OCI-LY7 (cell line): ENCODE results near the gene NFIA. TPM values are rescaled to one million over a fixed set of nuclear protein-coding genes. Genes with fewer than 3 reads are reported as not detected.

Experiments used
- BruUV-seq: library from RNA; stranded (reverse); fragments of 400-500 nt; replicated peaks from 2 replicates; lab custom pipeline; 2021; lab: Mats Ljungman, UMichigan
- CTCF ChIA-PET: fragments of 300-600 bp; sonication (Branson Sonifier 250); formaldehyde crosslinking; loops from one replicate; lab custom pipeline; 2022; ENCODE audit warnings: antibody characterized with exemption; ENCODE audit not compliant: unreplicated experiment; lab: Charles Lee
- POLR2A ChIA-PET: fragments of 300-600 bp; sonication (Branson Sonifier 250); formaldehyde crosslinking; loops from one replicate; lab custom pipeline; 2022; ENCODE audit warnings: antibody characterized with exemption; lab: Charles Lee
- DNase-seq: peaks from one replicate; pipeline ENCODE4 v3.0.0-alpha.2; 2015; ENCODE audit warnings: low spot score
- H2AFZ ChIP-seq: fragments of 200-600 bp; sonication (generic), shearing (Covaris generic); 2 replicates; pipeline ENCODE4 v1.6.1; 2014; ENCODE audit warnings: mild to moderate bottlenecking, antibody characterized with exemption, low read length, moderate library complexity
- H3K27ac ChIP-seq: fragments of 200-600 bp; sonication (generic); 2 replicates; pipeline ENCODE4 v1.5.1; 2014; ENCODE audit warnings: mixed run types, low read depth, mild to moderate bottlenecking, moderate library complexity, low read length, inconsistent platforms; ENCODE audit not compliant: poor library complexity, severe bottlenecking
- H3K36me3 ChIP-seq: fragments of 200-600 bp; sonication (generic); 2 replicates; pipeline ENCODE4 v1.6.1; 2014; ENCODE audit warnings: mild to moderate bottlenecking, antibody characterized with exemption, low read length, moderate library complexity, mixed read lengths; ENCODE audit not compliant: insufficient read depth
- H3K4me1 ChIP-seq: fragments of 200-600 bp; sonication (generic); 2 replicates; pipeline ENCODE4 v1.5.1; 2014; ENCODE audit warnings: mild to moderate bottlenecking, low read length; ENCODE audit not compliant: insufficient read depth, poor library complexity, severe bottlenecking
- H3K4me2 ChIP-seq: fragments of 200-600 bp; sonication (generic); 2 replicates; pipeline ENCODE4 v1.6.1; 2014; ENCODE audit warnings: mild to moderate bottlenecking, low read length
- H3K4me3 ChIP-seq: fragments of 200-600 bp; sonication (generic); 2 replicates; pipeline ENCODE4 v1.5.1; 2014; ENCODE audit warnings: mild to moderate bottlenecking, low read depth, low read length; ENCODE audit not compliant: poor library complexity, severe bottlenecking
- H3K79me2 ChIP-seq: fragments of 200-600 bp; sonication (generic); 2 replicates; pipeline ENCODE4 v1.6.1; 2016; ENCODE audit warnings: low read depth, mild to moderate bottlenecking, low read length, moderate library complexity, mixed read lengths; ENCODE audit not compliant: insufficient read depth
- H3K9me2 ChIP-seq: fragments of 200-600 bp; sonication (generic); 2 replicates; pipeline ENCODE4 v1.6.1; 2016; ENCODE audit warnings: mild to moderate bottlenecking, low read length, mixed read lengths; ENCODE audit not compliant: insufficient read depth
- H3K9me3 ChIP-seq: fragments of 200-600 bp; sonication (generic); 2 replicates; pipeline ENCODE4 v1.6.1; 2014; ENCODE audit warnings: mild to moderate bottlenecking, mixed run types, low read length, mixed read lengths
- H4K20me1 ChIP-seq: fragments of 200-600 bp; sonication (generic); 2 replicates; pipeline ENCODE4 v1.6.1; 2014; ENCODE audit warnings: mild to moderate bottlenecking, antibody characterized with exemption, low read length, moderate library complexity, mixed read lengths; ENCODE audit not compliant: insufficient read depth
- EZH2phosphoT487 ChIP-seq: fragments of 200-600 bp; sonication (generic); IDR thresholded peaks from 2 replicates; pipeline ENCODE4 v1.6.1; 2018; ENCODE audit warnings: low read depth, borderline replicate concordance, mild to moderate bottlenecking, mixed run types, antibody characterized with exemption, low read length, moderate library complexity, mixed read lengths
- intact Hi-C: fragments of 100-400 bp; cut with micrococcal nuclease; formaldehyde crosslinking; loops from one replicate; pipeline ENCODE4 v1.10.0; 2022; ENCODE audit not compliant: unreplicated experiment
- total RNA-seq, 2 experiments: library from RNA; depleted of rRNA in 1 of 2; stranded (reverse); fragments of >200 nt in 1 of 2; shearing (Covaris generic) in 1 of 2; gene quantifications; 2 replicates each; pipeline ENCODE4 v1.2.3, GENCODE V29; 2014 to 2022
- TF ChIP-seq, protein P1 (sequence below): fragments of 200-600 bp; sonication (generic); conservative IDR thresholded peaks from 2 replicates; pipeline ENCODE4 v1.5.1; 2014; ENCODE audit warnings: mild to moderate bottlenecking, antibody characterized with exemption, low read length, moderate library complexity, mixed read lengths

NFIA gene
- total RNA-seq, 2 experiments from 2014 or later, result 2.8 to 18.8 TPM

DNA sequence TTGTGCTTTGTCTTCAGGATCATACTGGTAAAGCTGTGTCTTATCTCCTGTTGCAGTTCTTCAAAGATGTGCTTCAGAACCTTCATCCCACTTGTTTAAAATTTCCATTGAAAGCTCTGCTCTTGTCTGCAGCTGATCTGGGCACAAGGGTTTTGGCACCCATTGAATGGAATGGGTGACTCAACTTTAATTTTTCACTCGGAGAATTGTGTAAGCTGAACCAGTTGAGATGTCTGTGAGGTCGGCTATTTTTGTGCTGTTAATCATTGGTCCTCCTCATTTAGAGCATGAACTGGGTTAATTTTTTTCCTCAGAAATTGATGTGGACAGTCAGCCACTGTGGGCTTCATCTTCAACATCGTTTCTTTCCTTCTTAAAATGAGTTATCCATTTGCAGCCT is 390.5 kb downstream of the NFIA start:
- H3K9me3 ChIP-seq, result no peaks in the 10 kb centered on the region
- intact Hi-C loops, result no loop called here
- CTCF ChIA-PET, result no interaction called here
- TF ChIP-seq, protein P1, sequence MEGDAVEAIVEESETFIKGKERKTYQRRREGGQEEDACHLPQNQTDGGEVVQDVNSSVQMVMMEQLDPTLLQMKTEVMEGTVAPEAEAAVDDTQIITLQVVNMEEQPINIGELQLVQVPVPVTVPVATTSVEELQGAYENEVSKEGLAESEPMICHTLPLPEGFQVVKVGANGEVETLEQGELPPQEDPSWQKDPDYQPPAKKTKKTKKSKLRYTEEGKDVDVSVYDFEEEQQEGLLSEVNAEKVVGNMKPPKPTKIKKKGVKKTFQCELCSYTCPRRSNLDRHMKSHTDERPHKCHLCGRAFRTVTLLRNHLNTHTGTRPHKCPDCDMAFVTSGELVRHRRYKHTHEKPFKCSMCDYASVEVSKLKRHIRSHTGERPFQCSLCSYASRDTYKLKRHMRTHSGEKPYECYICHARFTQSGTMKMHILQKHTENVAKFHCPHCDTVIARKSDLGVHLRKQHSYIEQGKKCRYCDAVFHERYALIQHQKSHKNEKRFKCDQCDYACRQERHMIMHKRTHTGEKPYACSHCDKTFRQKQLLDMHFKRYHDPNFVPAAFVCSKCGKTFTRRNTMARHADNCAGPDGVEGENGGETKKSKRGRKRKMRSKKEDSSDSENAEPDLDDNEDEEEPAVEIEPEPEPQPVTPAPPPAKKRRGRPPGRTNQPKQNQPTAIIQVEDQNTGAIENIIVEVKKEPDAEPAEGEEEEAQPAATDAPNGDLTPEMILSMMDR, result no peak
- H2AFZ ChIP-seq, result no peak overlapping the region
- POLR2A ChIA-PET, result no interaction called here
- DNase-seq, result no peak
- H3K4me3 ChIP-seq, result no peak overlapping the region
- H3K79me2 ChIP-seq, result no peaks in the 10 kb centered on the region
- no TSS peak for BruUV-seq
- no peaks in the 10 kb centered on the region for H3K4me1 ChIP-seq
- no peaks in the 10 kb centered on the region; the same call in 1 of the 2 replicates for H3K9me2 ChIP-seq
- H3K36me3 ChIP-seq, result no peaks in the 10 kb centered on the region
- no peak overlapping the region for H3K4me2 ChIP-seq
- no peak overlapping the region for H3K27ac ChIP-seq
- no peaks in the 10 kb centered on the region for H4K20me1 ChIP-seq

DNA sequence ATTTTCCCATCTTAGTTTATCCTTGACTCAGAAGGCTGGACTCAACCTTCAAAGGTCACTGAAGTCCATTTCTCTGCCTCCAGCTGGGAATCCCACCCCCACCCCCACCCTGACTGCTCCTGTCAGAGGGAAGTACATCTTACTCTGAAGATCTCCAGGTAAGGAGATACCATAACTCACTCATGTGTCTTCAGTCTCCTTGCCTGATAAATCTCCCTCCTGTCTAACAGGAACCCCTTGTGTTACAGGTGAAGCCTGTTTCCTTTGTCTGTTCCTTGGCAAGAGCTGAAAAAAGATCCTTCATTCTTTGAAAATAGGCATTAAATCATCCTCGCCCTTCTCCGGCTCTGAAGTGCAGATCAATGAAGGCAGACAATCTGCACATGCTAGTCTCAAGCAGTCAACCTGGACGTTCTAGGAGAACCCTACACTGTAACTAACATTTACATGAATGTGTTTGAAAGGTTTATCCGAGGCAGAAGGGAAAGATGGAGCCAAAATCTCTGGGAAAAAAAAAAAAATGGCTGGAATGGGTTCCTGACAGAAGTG is 392.0 kb downstream of the NFIA start:
- BruUV-seq, result no TSS peak
- H3K36me3 ChIP-seq, result no peaks in the 10 kb centered on the region
- H2AFZ ChIP-seq, result no peak overlapping the region
- H3K4me2 ChIP-seq, result no peak overlapping the region
- H3K9me3 ChIP-seq, result no peaks in the 10 kb centered on the region
- H4K20me1 ChIP-seq, result no peaks in the 10 kb centered on the region
- H3K9me2 ChIP-seq, result no peaks in the 10 kb centered on the region; the same call in 1 of the 2 replicates
- no peaks in the 10 kb centered on the region for H3K4me1 ChIP-seq
- POLR2A ChIA-PET, result no interaction called here
- no peak overlapping the region for H3K27ac ChIP-seq
- H3K79me2 ChIP-seq, result no peaks in the 10 kb centered on the region
- intact Hi-C loops, result no loop called here
- no peak overlapping the region for H3K4me3 ChIP-seq
- no peak for DNase-seq
- CTCF ChIA-PET, result no interaction called here
- TF ChIP-seq, protein P1, result no peak
- TF ChIP-seq EZH2phosphoT487, result no peak

DNA sequence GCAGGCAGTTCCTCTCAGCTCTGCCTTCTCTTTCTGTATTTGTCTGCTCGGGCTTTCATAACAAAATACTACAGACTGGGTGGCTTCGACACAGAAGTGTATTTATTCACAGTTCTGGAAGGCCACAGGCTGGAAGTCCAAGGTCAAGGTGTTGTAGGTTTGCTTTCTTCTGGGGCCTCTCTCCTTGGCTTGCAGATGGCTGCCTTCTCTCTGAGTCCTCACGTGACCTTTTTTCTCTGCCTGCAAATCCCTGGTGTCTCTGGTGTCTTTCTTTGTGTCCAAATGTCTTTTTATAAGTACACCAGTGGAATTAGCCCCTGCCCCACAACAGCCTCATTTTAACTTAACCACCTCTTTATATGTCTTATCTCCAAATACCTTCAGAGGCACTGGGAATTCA is 392.6 kb downstream of the NFIA start:
- POLR2A ChIA-PET, result no interaction called here
- BruUV-seq, result no TSS peak
- Histone ChIP-seq H3K9me2 (no peaks in the 10 kb centered on the region; the same call in 1 of the 2 replicates), H3K9me3 (no peaks in the 10 kb centered on the region), H3K36me3 (no peaks in the 10 kb centered on the region), H3K4me1 (no peaks in the 10 kb centered on the region), H3K27ac (no peak overlapping the region), H3K4me2 (no peak overlapping the region), H3K4me3 (no peak overlapping the region), H2AFZ (no peak overlapping the region), H4K20me1 (no peaks in the 10 kb centered on the region), H3K79me2 (no peaks in the 10 kb centered on the region)
- CTCF ChIA-PET, result no interaction called here
- no peak for TF ChIP-seq EZH2phosphoT487
- TF ChIP-seq, protein P1, result no peak
- intact Hi-C loops, result no loop called here
- DNase-seq, result no peak
